Esophagus squamous epithelium (tissue), 4 donors: Measurements from ENCODE around the gene ZNF582.

Experiments used
- POLR2A ChIP-seq, 4 donors: fragments of 450-650 bp; IDR thresholded peaks; one replicate each; pipeline ENCODE4 v1.6.1; 2017; ENCODE audit warnings: antibody characterized with exemption in 4 of 4, mild to moderate bottlenecking in 4 of 4, moderate library complexity in 3 of 4
- TF ChIP-seq, protein P1 (sequence below), 6 experiments: fragments of 450-650 bp in 4 of 6; fragments of 200-600 bp in 2 of 6; sonication (generic) in 2 of 6; IDR thresholded peaks; one replicate each; pipeline ENCODE4 v1.5.1; 2016 to 2019; ENCODE audit warnings: antibody characterized with exemption in 6 of 6, mild to moderate bottlenecking in 4 of 6, moderate library complexity in 4 of 6

DNA sequence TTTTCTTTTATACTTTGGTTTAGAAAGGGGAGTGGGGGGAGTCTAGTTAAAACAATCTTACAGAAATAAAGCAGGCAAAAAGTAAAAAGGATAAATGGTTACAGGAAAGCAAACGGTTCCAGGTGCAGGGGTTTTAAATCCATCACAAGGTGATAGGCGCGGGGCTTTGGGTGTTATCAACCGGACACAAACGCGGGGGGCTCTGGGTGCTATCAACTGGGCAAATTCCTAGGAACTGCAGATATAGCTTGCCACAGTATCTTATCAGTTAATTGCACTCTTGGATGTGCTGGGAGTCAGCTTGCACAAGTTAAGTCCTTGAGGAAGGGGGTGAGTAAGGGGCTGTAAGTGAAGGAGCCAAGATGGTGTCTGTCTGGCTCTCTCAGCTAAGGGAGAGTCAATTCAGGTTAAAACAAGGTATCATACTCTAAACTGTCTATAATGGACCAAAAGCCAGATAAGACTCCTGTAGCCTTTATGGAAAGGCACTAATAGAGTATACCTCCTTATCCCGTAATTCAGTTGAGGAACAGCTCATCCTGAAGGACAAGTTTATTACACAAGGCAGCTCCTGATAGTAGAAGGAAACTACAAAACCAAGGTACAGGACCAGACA lies 46.1 kb downstream of the ZNF582 start:
- TF ChIP-seq, protein P1, sequence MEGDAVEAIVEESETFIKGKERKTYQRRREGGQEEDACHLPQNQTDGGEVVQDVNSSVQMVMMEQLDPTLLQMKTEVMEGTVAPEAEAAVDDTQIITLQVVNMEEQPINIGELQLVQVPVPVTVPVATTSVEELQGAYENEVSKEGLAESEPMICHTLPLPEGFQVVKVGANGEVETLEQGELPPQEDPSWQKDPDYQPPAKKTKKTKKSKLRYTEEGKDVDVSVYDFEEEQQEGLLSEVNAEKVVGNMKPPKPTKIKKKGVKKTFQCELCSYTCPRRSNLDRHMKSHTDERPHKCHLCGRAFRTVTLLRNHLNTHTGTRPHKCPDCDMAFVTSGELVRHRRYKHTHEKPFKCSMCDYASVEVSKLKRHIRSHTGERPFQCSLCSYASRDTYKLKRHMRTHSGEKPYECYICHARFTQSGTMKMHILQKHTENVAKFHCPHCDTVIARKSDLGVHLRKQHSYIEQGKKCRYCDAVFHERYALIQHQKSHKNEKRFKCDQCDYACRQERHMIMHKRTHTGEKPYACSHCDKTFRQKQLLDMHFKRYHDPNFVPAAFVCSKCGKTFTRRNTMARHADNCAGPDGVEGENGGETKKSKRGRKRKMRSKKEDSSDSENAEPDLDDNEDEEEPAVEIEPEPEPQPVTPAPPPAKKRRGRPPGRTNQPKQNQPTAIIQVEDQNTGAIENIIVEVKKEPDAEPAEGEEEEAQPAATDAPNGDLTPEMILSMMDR (IDR thresholded peaks at IDR 0.05) = no peak
- no peak for TF ChIP-seq POLR2A (IDR thresholded peaks at IDR 0.05)
